GM19193 (cell line): ENCODE data around the gene FBXO48.

Experiments
- POLR2A ChIP-seq: IDR thresholded peaks from 4 replicates; pipeline ENCODE4 v1.6.1; 2011; ENCODE audit not compliant: insufficient read depth, insufficient read length; ENCODE audit errors: extremely low read depth

FBXO48 gene

GRCh38 chr2:68413466-68413865, 53.6 kb downstream of the FBXO48 start:
- no peak for TF ChIP-seq POLR2A

- TF ChIP-seq POLR2A = no peak
Measured at GRCh38 chr2:68412127-68412819, 54.8 kb downstream of the FBXO48 start.

DNA sequence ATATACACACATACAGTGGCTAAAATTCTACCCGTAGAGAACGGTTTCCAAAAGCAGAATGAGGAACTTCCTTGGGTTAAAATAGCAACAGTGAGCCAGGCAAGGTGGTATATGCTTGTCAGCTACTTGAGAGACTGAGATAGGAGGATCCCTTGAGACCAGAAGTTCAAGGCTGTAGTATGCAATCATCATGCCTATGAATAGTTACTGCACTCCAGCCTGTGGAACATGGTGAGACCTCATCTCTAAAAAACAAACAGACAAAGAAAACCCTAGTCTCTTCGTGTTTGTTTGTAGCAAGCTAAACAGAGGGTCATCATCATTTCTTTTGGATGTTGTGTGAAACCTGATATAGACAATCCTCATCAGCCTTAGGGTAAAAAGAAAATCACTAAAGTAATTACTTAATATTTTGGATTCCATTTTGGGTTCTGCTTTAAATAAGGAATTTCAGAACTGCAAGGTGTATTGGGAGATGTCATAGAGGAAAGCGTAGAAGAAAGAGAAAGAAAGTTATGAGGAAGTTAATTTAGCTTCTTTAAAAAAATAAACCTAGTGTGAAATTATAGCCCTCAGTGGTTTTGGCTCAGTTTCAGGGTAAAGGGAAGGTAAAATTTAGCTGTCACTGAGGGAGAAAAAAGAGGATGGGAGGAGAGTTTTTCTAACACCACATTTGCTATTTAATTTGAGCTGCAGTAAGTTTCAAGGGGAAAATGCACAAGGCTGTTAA, 55.5 kb downstream of the FBXO48 start:
- TF ChIP-seq POLR2A = no peak
